Activated CD4-positive, alpha-beta T cell treated with anti-CD3 and anti-CD28 coated beads, Interleukin-2, Interleukin-6, amounts not matched to agents 100 ng/mL and 50 ng/mL, durations not matched to agents 16 hours and 8 hours (primary cell): Measurements from ENCODE around the gene DENND2A.

Experiments used
- DNase-seq: peaks from one replicate; pipeline ENCODE4 v3.0.0-alpha.2; 2020

Gene DENND2A

GRCh38 chr7:140495514-140496097 lies 145.0 kb downstream of the DENND2A start:
- no peak for DNase-seq

GRCh38 chr7:140494867-140495266 lies 145.7 kb downstream of the DENND2A start:
- no peak for DNase-seq

- DNase-seq: no peak
These were observed 151.6 kb downstream of the DENND2A start for GRCh38 chr7:140489026-140489359.

- peak; percentile 11 for DNase-seq
These were observed 154.9 kb downstream of the DENND2A start for GRCh38 chr7:140485500-140486265.

- DNase-seq: no peak
These were observed 155.6 kb downstream of the DENND2A start for GRCh38 chr7:140484951-140485499.

GRCh38 chr7:140484479-140484878 lies 156.1 kb downstream of the DENND2A start:
- no peak for DNase-seq

GRCh38 chr7:140479739-140480084 lies 160.9 kb downstream of the DENND2A start:
- DNase-seq: no peak

- DNase-seq: peak; percentile 97
These were observed 161.4 kb downstream of the DENND2A start, which contains the start of gene MKRN1 for GRCh38 chr7:140479062-140479738. Gene MKRN1 (minus strand): TSS chr7:140479505. CDS start chr7:140479344, 161 bp downstream.

GRCh38 chr7:140478246-140479061 lies 162.2 kb downstream of the DENND2A start:
- peak; percentile 48 for DNase-seq

- no peak for DNase-seq
These were observed 163.8 kb downstream of the DENND2A start for GRCh38 chr7:140476698-140477261.

GRCh38 chr7:140475747-140476333 lies 164.8 kb downstream of the DENND2A start:
- DNase-seq: peak; percentile 60
